HepG2 (cell line): ENCODE results near the gene SYNJ2.

Experiments
- CTCF ChIP-seq: sonication (generic); formaldehyde crosslinking; IDR thresholded peaks from 2 replicates; pipeline ENCODE4 v1.5.0; 2020; ENCODE audit warnings: mild to moderate bottlenecking, missing genetic modification reagents, moderate library complexity
- EZH2 ChIP-seq: conservative IDR thresholded peaks from 2 replicates; pipeline ENCODE4 v1.6.1; 2012; ENCODE audit warnings: mild to moderate bottlenecking, low read depth, low read length, moderate library complexity
- PTBP1 ChIP-seq: fragments of 200-400 bp; formaldehyde crosslinking; IDR thresholded peaks from 2 replicates; pipeline ENCODE4 v1.6.1; 2018; ENCODE audit warnings: low read length, low read depth; ENCODE audit not compliant: poor library complexity, severe bottlenecking
- REST ChIP-seq, 2 experiments: IDR thresholded peaks; 2 replicates each; pipeline ENCODE4 v1.6.1; 2011 to 2012; ENCODE audit warnings: low read length in 2 of 2, borderline replicate concordance in 1 of 2, low read depth in 1 of 2, mild to moderate bottlenecking in 1 of 2, moderate library complexity in 1 of 2
- SUZ12 ChIP-seq: fragments of 150-350 bp; IDR thresholded peaks from 2 replicates; pipeline ENCODE4 v1.6.1; 2014; ENCODE audit warnings: low read depth, low read length
- ZKSCAN1 ChIP-seq: fragments of 150-350 bp; IDR thresholded peaks from 2 replicates; pipeline ENCODE4 v1.6.1; 2014; ENCODE audit warnings: low read length
- ZNF274 ChIP-seq: sonication (generic); formaldehyde crosslinking; IDR thresholded peaks from 2 replicates; pipeline ENCODE4 v1.5.1; 2020; ENCODE audit warnings: mild to moderate bottlenecking, missing genetic modification reagents

GRCh38 chr6:158056355-158056754 lies 74.7 kb downstream of the SYNJ2 start:
- no peak for TF ChIP-seq ZNF274
- no peak for TF ChIP-seq EZH2
- TF ChIP-seq PTBP1 = no peak
- TF ChIP-seq CTCF (CRISPR knock-in tag) = no peak
- TF ChIP-seq SUZ12 = no peak
- no peak for TF ChIP-seq ZKSCAN1
- no peak for TF ChIP-seq REST (IDR thresholded peaks at IDR 0.05; ENCODE audit: borderline replicate concordance in 1 of 2, low read depth in 1 of 2, low read length in 2 of 2)
